Common myeloid progenitor, CD34-positive (primary cell): ENCODE measurements around the gene NUB1.

Experiments used
- CTCF ChIA-PET: fragments of 350-600 bp; sonication (Branson Sonifier 250); formaldehyde crosslinking; loops from one replicate; lab custom pipeline; 2021; ENCODE audit warnings: antibody characterized with exemption; lab: Charles Lee
- POLR2A ChIA-PET: fragments of 350-600 bp; sonication (Branson Sonifier 250); formaldehyde crosslinking; loops from one replicate; lab custom pipeline; 2021; ENCODE audit warnings: antibody characterized with exemption; lab: Charles Lee
- DNase-seq, 3 donors: peaks; one replicate each; pipeline versions ENCODE4 v3.0.0 to v3.0.0-alpha.2; 2013
- H3K27ac ChIP-seq, 2 experiments: 1 replicate in 1 of 2; 2 replicates in 1 of 2; pipeline ENCODE4 v1.7.0; 2013; ENCODE audit warnings: inconsistent platforms in 2 of 2, low read length in 2 of 2, mild to moderate bottlenecking in 2 of 2, low read depth in 1 of 2, moderate library complexity in 1 of 2; ENCODE audit not compliant: severe bottlenecking in 2 of 2, insufficient read depth in 1 of 2, poor library complexity in 1 of 2
- H3K27me3 ChIP-seq, 5 experiments: replicated peaks in 2 of 5; 1 replicate in 3 of 5; 2 replicates in 2 of 5; pipeline versions ENCODE4 v1.6.1 to v1.7.0; 2013; ENCODE audit warnings: low read length in 4 of 5, mild to moderate bottlenecking in 2 of 5, moderate library complexity in 2 of 5, inconsistent platforms in 1 of 5; ENCODE audit not compliant: insufficient read depth in 5 of 5, control insufficient read depth in 4 of 5
- H3K36me3 ChIP-seq, 4 experiments: 1 replicate in 2 of 4; 2 replicates in 2 of 4; pipeline versions ENCODE4 v1.6.1 to v1.7.0; 2013; ENCODE audit warnings: low read length in 3 of 4, control low read depth in 1 of 4, mild to moderate bottlenecking in 1 of 4; ENCODE audit not compliant: control insufficient read depth in 4 of 4, insufficient read depth in 4 of 4
- H3K4me1 ChIP-seq, 4 experiments: 1 replicate in 3 of 4; 2 replicates in 1 of 4; pipeline versions ENCODE4 v1.6.1 to v1.7.1; 2013; ENCODE audit warnings: low read length in 3 of 4, mild to moderate bottlenecking in 3 of 4, control low read depth in 1 of 4, inconsistent platforms in 1 of 4, moderate library complexity in 1 of 4; ENCODE audit not compliant: control insufficient read depth in 4 of 4, insufficient read depth in 4 of 4; ENCODE audit errors: control extremely low read depth in 1 of 4
- H3K4me3 ChIP-seq, 7 experiments: 1 replicate in 4 of 7; 2 replicates in 3 of 7; pipeline versions ENCODE4 v1.5.1 to v1.7.0; 2013; ENCODE audit warnings: mild to moderate bottlenecking in 7 of 7, low read length in 6 of 7, moderate library complexity in 6 of 7, inconsistent platforms in 2 of 7, low read depth in 2 of 7, control low read depth in 1 of 7; ENCODE audit not compliant: insufficient read depth in 4 of 7, control insufficient read depth in 1 of 7; ENCODE audit errors: extremely low read depth in 1 of 7
- H3K9me3 ChIP-seq, 5 experiments: 1 replicate in 4 of 5; 2 replicates in 1 of 5; pipeline versions ENCODE4 v1.6.1 to v1.7.1; 2013; ENCODE audit warnings: low read length in 4 of 5, mild to moderate bottlenecking in 2 of 5, inconsistent platforms in 1 of 5, low read depth in 1 of 5, moderate library complexity in 1 of 5; ENCODE audit not compliant: control insufficient read depth in 4 of 5, insufficient read depth in 2 of 5; ENCODE audit errors: control extremely low read depth in 1 of 5
- WGBS: methylation state at CpG from one replicate; pipeline ENCODE4 v1.1.5; 2013; ENCODE audit not compliant: insufficient coverage; 5-methylcytosine and 5-hydroxymethylcytosine counted together

The NUB1 gene

GRCh38 chr7:151361193-151361959 lies 19.8 kb downstream of the NUB1 start:
- Histone ChIP-seq H3K27me3 (no peaks in the 10 kb centered on the region), H3K27ac (no peak overlapping the region), H3K4me3 (no peak overlapping the region), H3K36me3 (peaks cover 24 to 59% (median 33%) of the 10 kb centered on the region in 4 experiments), H3K4me1 (no peaks in the 10 kb centered on the region), H3K9me3 (peaks cover 0 to 9% (median 2%) of the 10 kb centered on the region in 5 experiments)
- DNase-seq = no peak
- 100% methylated on average over 1 of the region's 3 CpGs for WGBS
- CTCF ChIA-PET = interaction anchor here (1.2 to 17.1 kb wide), 5 partner anchors 9 to 86 kb away, joined by 4 to 280 read pairs (median 6); partner anchors contain the start of gene CRYGN
- POLR2A ChIA-PET = no interaction called here

GRCh38 chr7:151363182-151363581 lies 21.6 kb downstream of the NUB1 start:
- no peak overlapping the region for H3K27ac ChIP-seq
- CTCF ChIA-PET = interaction anchor here (1.5 to 17.1 kb wide), 3 partner anchors 11 to 84 kb away, joined by 6 to 280 read pairs (median 9); partner anchors contain the start of gene CRYGN
- no CpG with 5 or more reads among the region's 1 CpG for WGBS
- no peaks in the 10 kb centered on the region for H3K4me1 ChIP-seq
- H3K36me3 ChIP-seq = peaks cover 20 to 57% (median 33%) of the 10 kb centered on the region in 4 experiments
- H3K27me3 ChIP-seq = no peaks in the 10 kb centered on the region
- DNase-seq = no peak
- peaks cover 0 to 9% (median 2%) of the 10 kb centered on the region in 5 experiments for H3K9me3 ChIP-seq
- POLR2A ChIA-PET = no interaction called here
- H3K4me3 ChIP-seq = no peak overlapping the region

- H3K27me3 ChIP-seq = no peaks in the 10 kb centered on the region
- peaks cover 0 to 9% (median 2%) of the 10 kb centered on the region in 5 experiments for H3K9me3 ChIP-seq
- DNase-seq = no peak
- ChIA-PET CTCF (interaction anchor here (1.0 to 17.1 kb wide), 8 partner anchors 9 to 394 kb away, joined by 3 to 280 read pairs (median 4); partner anchors contain the start of gene CRYGN), POLR2A (no interaction called here)
- H3K4me3 ChIP-seq = no peak overlapping the region
- 89% methylated on average over 5 of the region's 9 CpGs for WGBS
- H3K4me1 ChIP-seq = no peaks in the 10 kb centered on the region
- peaks cover 15 to 55% (median 39%) of the 10 kb centered on the region in 4 experiments for H3K36me3 ChIP-seq
- H3K27ac ChIP-seq = no peak overlapping the region
Observed at GRCh38 chr7:151366166-151366879, 24.7 kb downstream of the NUB1 start.

- ChIA-PET CTCF (interaction anchor here (0.8 to 17.1 kb wide), 10 partner anchors 10 to 394 kb away, joined by 3 to 280 read pairs (median 4); partner anchors contain the start of gene CRYGN), POLR2A (no interaction called here)
- Histone ChIP-seq H3K4me1 (no peaks in the 10 kb centered on the region), H3K4me3 (no peak overlapping the region), H3K36me3 (peaks cover 12 to 52% (median 36%) of the 10 kb centered on the region in 4 experiments), H3K9me3 (peaks cover 0 to 9% (median 2%) of the 10 kb centered on the region in 5 experiments), H3K27me3 (no peaks in the 10 kb centered on the region), H3K27ac (no peak overlapping the region)
- WGBS = 95% methylated on average over 4 of the region's 5 CpGs
- DNase-seq = no peak
Observed at GRCh38 chr7:151366880-151367222, 25.2 kb downstream of the NUB1 start.

- Histone ChIP-seq H3K9me3 (peaks cover 0 to 9% (median 2%) of the 10 kb centered on the region in 5 experiments), H3K27me3 (no peaks in the 10 kb centered on the region), H3K27ac (no peak overlapping the region), H3K4me1 (no peaks in the 10 kb centered on the region), H3K4me3 (no peak overlapping the region), H3K36me3 (peaks cover 7 to 48% (median 33%) of the 10 kb centered on the region in 4 experiments)
- 89% methylated on average over 3 of the region's 4 CpGs for WGBS
- no peak for DNase-seq
- ChIA-PET POLR2A (no interaction called here), CTCF (interaction anchor here (0.8 to 17.1 kb wide), 8 partner anchors 10 to 393 kb away, joined by 3 to 280 read pairs (median 4); partner anchors contain the start of gene CRYGN)
Observed at GRCh38 chr7:151367284-151367683, 25.7 kb downstream of the NUB1 start.

GRCh38 chr7:151368136-151368571 lies 26.5 kb downstream of the NUB1 start:
- H3K9me3 ChIP-seq = peaks cover 0 to under 1% (median 0%) of the 10 kb centered on the region in 5 experiments
- no peaks in the 10 kb centered on the region for H3K4me1 ChIP-seq
- H3K27ac ChIP-seq = no peak overlapping the region
- DNase-seq = peak; percentile 62 to 80 (median 74)
- 18% methylated on average over 8 of the region's 11 CpGs for WGBS
- no peaks in the 10 kb centered on the region for H3K27me3 ChIP-seq
- ChIA-PET POLR2A (no interaction called here), CTCF (interaction anchor here (0.6 to 17.1 kb wide), 22 partner anchors 8 to 994 kb away, joined by 3 to 280 read pairs (median 4); partner anchors contain the start of genes CRYGN and WDR86)
- H3K4me3 ChIP-seq = no peak overlapping the region
- H3K36me3 ChIP-seq = peaks cover 0 to 47% (median 30%) of the 10 kb centered on the region in 4 experiments
